Subcutaneous adipose tissue (tissue), 4 donors: ENCODE results near the gene MAGI2. TPM values are rescaled to one million over a fixed set of nuclear protein-coding genes. Genes with fewer than 3 reads are reported as not detected.

Source experiments
- total RNA-seq, 4 donors: library from RNA; depleted of rRNA; stranded (reverse); fragments of >200 nt; gene quantifications; one replicate each; pipeline ENCODE4 v1.1.0, GENCODE V29; 2016
- TF ChIP-seq, protein P1 (sequence below): fragments of 450-650 bp; IDR thresholded peaks from one replicate; pipeline ENCODE4 v1.5.1; 2016; ENCODE audit warnings: low read depth, mild to moderate bottlenecking, control low read depth, antibody characterized with exemption, moderate library complexity

MAGI2 gene
- total RNA-seq, 4 donors from 2014 or later, result 13.7 to 22.9 (median 17.7) TPM

GRCh38 chr7:78620920-78621319 is 832.5 kb downstream of the MAGI2 start:
- TF ChIP-seq, protein P1, sequence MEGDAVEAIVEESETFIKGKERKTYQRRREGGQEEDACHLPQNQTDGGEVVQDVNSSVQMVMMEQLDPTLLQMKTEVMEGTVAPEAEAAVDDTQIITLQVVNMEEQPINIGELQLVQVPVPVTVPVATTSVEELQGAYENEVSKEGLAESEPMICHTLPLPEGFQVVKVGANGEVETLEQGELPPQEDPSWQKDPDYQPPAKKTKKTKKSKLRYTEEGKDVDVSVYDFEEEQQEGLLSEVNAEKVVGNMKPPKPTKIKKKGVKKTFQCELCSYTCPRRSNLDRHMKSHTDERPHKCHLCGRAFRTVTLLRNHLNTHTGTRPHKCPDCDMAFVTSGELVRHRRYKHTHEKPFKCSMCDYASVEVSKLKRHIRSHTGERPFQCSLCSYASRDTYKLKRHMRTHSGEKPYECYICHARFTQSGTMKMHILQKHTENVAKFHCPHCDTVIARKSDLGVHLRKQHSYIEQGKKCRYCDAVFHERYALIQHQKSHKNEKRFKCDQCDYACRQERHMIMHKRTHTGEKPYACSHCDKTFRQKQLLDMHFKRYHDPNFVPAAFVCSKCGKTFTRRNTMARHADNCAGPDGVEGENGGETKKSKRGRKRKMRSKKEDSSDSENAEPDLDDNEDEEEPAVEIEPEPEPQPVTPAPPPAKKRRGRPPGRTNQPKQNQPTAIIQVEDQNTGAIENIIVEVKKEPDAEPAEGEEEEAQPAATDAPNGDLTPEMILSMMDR, result no peak

GRCh38 chr7:78616539-78616938 is 836.9 kb downstream of the MAGI2 start:
- TF ChIP-seq, protein P1, result no peak

DNA sequence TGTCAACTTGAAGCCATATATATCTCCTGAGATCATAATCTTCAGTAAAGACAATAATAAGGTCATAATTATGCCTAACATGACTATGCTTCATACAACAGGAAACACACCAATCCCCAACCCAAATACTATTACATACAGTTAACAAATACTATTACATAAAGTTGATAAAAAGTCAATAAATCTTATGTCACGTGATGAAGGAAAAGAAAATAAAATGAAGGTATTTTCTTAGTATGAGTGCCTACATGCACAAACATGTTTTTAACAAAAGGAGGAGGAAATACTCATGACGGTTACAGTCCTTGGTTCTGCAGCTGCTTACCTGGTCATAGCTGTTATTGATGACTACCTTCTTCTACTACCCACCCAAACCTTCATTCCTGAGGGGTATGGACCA is 844.2 kb downstream of the MAGI2 start:
- TF ChIP-seq, protein P1, result no peak

GRCh38 chr7:78607099-78607498 is 846.4 kb downstream of the MAGI2 start:
- TF ChIP-seq, protein P1, result no peak

- TF ChIP-seq, protein P1, result no peak
These were observed 848.3 kb downstream of the MAGI2 start for GRCh38 chr7:78605119-78605518.

DNA sequence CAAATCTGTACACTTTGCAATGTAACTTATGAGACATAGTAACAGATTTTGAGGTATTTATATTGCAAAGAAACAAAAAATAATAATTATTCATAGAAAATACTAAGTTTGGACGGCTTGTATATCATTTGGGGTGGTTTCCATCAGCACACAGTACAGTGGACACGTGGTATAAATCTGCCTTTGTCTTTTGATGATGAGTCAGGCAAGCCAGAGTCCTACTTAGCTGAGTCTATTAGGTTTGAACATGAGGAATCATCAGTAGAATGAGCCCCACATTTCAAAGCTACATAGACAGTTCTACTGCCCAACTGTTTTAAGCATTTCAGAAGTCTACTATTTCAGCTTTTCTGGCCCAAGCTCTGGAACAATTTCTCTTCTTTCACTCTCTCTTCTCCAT is 851.7 kb downstream of the MAGI2 start:
- TF ChIP-seq, protein P1, result no peak

DNA sequence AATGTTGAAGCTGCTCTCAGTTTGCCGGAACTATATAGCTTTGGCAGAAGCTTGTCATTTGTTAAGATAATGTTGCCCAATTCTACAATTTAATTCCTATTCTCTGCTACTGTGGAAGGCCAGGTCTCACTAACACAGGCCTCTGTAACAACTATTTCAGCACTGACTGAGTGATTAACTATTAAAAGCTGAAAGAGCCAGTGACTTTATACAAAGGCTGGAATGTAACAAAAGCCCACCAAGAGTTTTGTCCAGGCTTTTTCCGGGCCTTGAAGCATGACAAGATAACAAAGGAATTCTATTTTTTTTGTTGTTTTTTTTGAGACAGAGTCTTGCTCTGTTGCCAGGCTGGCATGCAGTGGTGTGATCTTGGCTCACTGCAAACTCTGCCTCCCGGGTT is 859.3 kb downstream of the MAGI2 start:
- TF ChIP-seq, protein P1, result no peak
